Loucy (cell line): ENCODE data around the gene SPACDR.
A peak's percentile ranks its signal among the peaks of the same experiment; 100 is the strongest.
"Not testable (repeated sequence)": the region's sequence is repeated elsewhere in the genome, so short reads cannot be mapped to it uniquely, and the experiment has no call there.

Source experiments
- H2AFZ ChIP-seq: fragments of 200-600 bp; sonication (generic); 2 replicates; pipeline ENCODE4 v1.6.0; 2016; ENCODE audit warnings: antibody characterized with exemption, mild to moderate bottlenecking, low read length, moderate library complexity
- H3F3A ChIP-seq: fragments of 200-600 bp; 2 replicates; pipeline ENCODE4 v1.6.0; 2016; ENCODE audit warnings: antibody characterized with exemption, low read depth, mild to moderate bottlenecking
- H3K27me3 ChIP-seq: fragments of 200-600 bp; sonication (generic); 2 replicates; pipeline ENCODE4 v1.6.1; 2014; ENCODE audit warnings: low read length, mild to moderate bottlenecking; ENCODE audit not compliant: insufficient read depth, poor library complexity, severe bottlenecking
- H3K36me3 ChIP-seq: fragments of 200-600 bp; sonication (generic); 2 replicates; pipeline ENCODE4 v1.6.1; 2016; ENCODE audit warnings: low read length; ENCODE audit not compliant: insufficient read depth
- H3K4me1 ChIP-seq: fragments of 200-600 bp; sonication (generic); 2 replicates; pipeline ENCODE4 v1.5.1; 2014; ENCODE audit warnings: low read length, mild to moderate bottlenecking; ENCODE audit not compliant: insufficient read depth, poor library complexity, severe bottlenecking
- H3K4me2 ChIP-seq: fragments of 200-600 bp; sonication (generic); 2 replicates; pipeline ENCODE4 v1.6.0; 2014; ENCODE audit warnings: antibody characterized with exemption, low read length, low read depth, mild to moderate bottlenecking; ENCODE audit not compliant: poor library complexity, severe bottlenecking
- H3K4me3 ChIP-seq: fragments of 200-600 bp; sonication (generic); 2 replicates; pipeline ENCODE4 v1.5.1; 2014; ENCODE audit warnings: low read length, mild to moderate bottlenecking, mixed read lengths; ENCODE audit not compliant: poor library complexity, severe bottlenecking
- H3K79me2 ChIP-seq: fragments of 200-600 bp; sonication (generic); 2 replicates; pipeline ENCODE4 v1.6.1; 2014; ENCODE audit warnings: low read length; ENCODE audit not compliant: insufficient read depth
- H3K9ac ChIP-seq: fragments of 200-600 bp; sonication (generic); 2 replicates; pipeline ENCODE4 v1.6.0; 2014; ENCODE audit warnings: mild to moderate bottlenecking, low read depth, low read length, moderate library complexity; ENCODE audit not compliant: poor library complexity, severe bottlenecking
- H3K9me2 ChIP-seq: fragments of 200-600 bp; sonication (generic); replicated peaks from 2 replicates; pipeline ENCODE4 v1.6.1; 2016; ENCODE audit warnings: low read depth, low read length, mixed read lengths
- H3K9me3 ChIP-seq: fragments of 200-600 bp; sonication (generic); 2 replicates; pipeline ENCODE4 v1.6.1; 2014; ENCODE audit warnings: mild to moderate bottlenecking, antibody characterized with exemption, low read length, low read depth; ENCODE audit not compliant: insufficient read depth
- H4K20me1 ChIP-seq: fragments of 200-600 bp; sonication (generic); 2 replicates; pipeline ENCODE4 v1.6.0; 2014; ENCODE audit warnings: antibody characterized with exemption, low read length, mild to moderate bottlenecking; ENCODE audit not compliant: insufficient read depth, poor library complexity, severe bottlenecking
- CTCF ChIP-seq: fragments of 200-600 bp; sonication (generic); conservative IDR thresholded peaks from 2 replicates; pipeline ENCODE4 v1.5.1; 2014; ENCODE audit warnings: mild to moderate bottlenecking, antibody characterized with exemption, low read length
- EZH2phosphoT487 ChIP-seq: fragments of 200-600 bp; IDR thresholded peaks from 2 replicates; pipeline ENCODE4 v1.6.1; 2018; ENCODE audit warnings: antibody characterized with exemption, mild to moderate bottlenecking, moderate library complexity, borderline replicate concordance

Gene SPACDR

GRCh38 chr7:100438731-100439130 lies 25.3 kb downstream of the SPACDR start:
- H4K20me1 ChIP-seq, result peaks cover 20% of the 10 kb centered on the region
- H3F3A ChIP-seq, H3K4me2 ChIP-seq, H2AFZ ChIP-seq, H3K9me3 ChIP-seq, H3K9ac ChIP-seq, H3K4me3 ChIP-seq, H3K27me3 ChIP-seq, H3K9me2 ChIP-seq: not testable (repeated sequence)
- peaks cover 14% of the 10 kb centered on the region; the same call in 1 of the 2 replicates for H3K36me3 ChIP-seq
- H3K4me1 ChIP-seq, result peaks cover 15% of the 10 kb centered on the region
- H3K79me2 ChIP-seq, result peaks cover 25% of the 10 kb centered on the region

GRCh38 chr7:100438172-100438571 lies 25.9 kb downstream of the SPACDR start:
- H3K4me2 ChIP-seq, result no peak overlapping the region
- H3K27me3 ChIP-seq, result no peaks in the 10 kb centered on the region
- H3K9me2 ChIP-seq, result no peaks in the 10 kb centered on the region
- H3F3A ChIP-seq, result 0 out of 2 replicates have a peak, but pooled peaks cover 6% of the 10 kb centered on the region
- peaks cover 19% of the 10 kb centered on the region; the same call in 1 of the 2 replicates for H3K36me3 ChIP-seq
- TF ChIP-seq CTCF, result no peak
- TF ChIP-seq EZH2phosphoT487, result no peak
- peaks cover 25% of the 10 kb centered on the region for H4K20me1 ChIP-seq
- peaks cover 31% of the 10 kb centered on the region for H3K79me2 ChIP-seq
- H3K4me1 ChIP-seq, result peaks cover 21% of the 10 kb centered on the region
- no peak overlapping the region for H3K4me3 ChIP-seq
- H2AFZ ChIP-seq, result no peak overlapping the region
- H3K9me3 ChIP-seq, result no peaks in the 10 kb centered on the region
- H3K9ac ChIP-seq, result no peak overlapping the region

- H3K9ac ChIP-seq, result peak overlapping the region; percentile 96
- peaks cover 27% of the 10 kb centered on the region for H3K4me1 ChIP-seq
- 0 out of 2 replicates have a peak, but pooled peaks cover 6% of the 10 kb centered on the region for H3F3A ChIP-seq
- H3K4me3 ChIP-seq, result peak overlapping the region; percentile 99
- H3K9me2 ChIP-seq, result no peaks in the 10 kb centered on the region
- H3K9me3 ChIP-seq, result no peaks in the 10 kb centered on the region
- peaks cover 32% of the 10 kb centered on the region for H4K20me1 ChIP-seq
- H2AFZ ChIP-seq, result no peak overlapping the region
- TF ChIP-seq CTCF (no peak), EZH2phosphoT487 (no peak)
- peaks cover 25% of the 10 kb centered on the region; the same call in 1 of the 2 replicates for H3K36me3 ChIP-seq
- peak overlapping the region; percentile 73 for H3K4me2 ChIP-seq
- H3K79me2 ChIP-seq, result peaks cover 38% of the 10 kb centered on the region
- no peaks in the 10 kb centered on the region for H3K27me3 ChIP-seq
These were observed 26.6 kb downstream of the SPACDR start for GRCh38 chr7:100437150-100438100.
